ENCODE data around the gene ALG8.

The ALG8 gene

GRCh38 chr11:78158987-78159652 lies 19.7 kb upstream of the ALG8 start:
- DNase-seq: no peak

GRCh38 chr11:78156127-78156844 lies 16.9 kb upstream of the ALG8 start:
- no peak for DNase-seq

- no peak for DNase-seq
These were observed 12.4 kb upstream of the ALG8 start for GRCh38 chr11:78151804-78152203.

GRCh38 chr11:78150754-78151153 lies 11.3 kb upstream of the ALG8 start:
- DNase-seq: no peak

GRCh38 chr11:78150346-78150745 lies 10.9 kb upstream of the ALG8 start:
- no peak for DNase-seq

- no peak for DNase-seq
These were observed 10.2 kb upstream of the ALG8 start for GRCh38 chr11:78149646-78150045.

GRCh38 chr11:78147807-78148206 lies 8.4 kb upstream of the ALG8 start:
- no peak for DNase-seq

GRCh38 chr11:78145511-78146025 lies 6.1 kb upstream of the ALG8 start:
- no peak for DNase-seq

GRCh38 chr11:78140392-78141077 lies 1.1 kb upstream of the ALG8 start:
- DNase-seq: no peak

- no peak for DNase-seq
These were observed 568 bp downstream of the ALG8 start for GRCh38 chr11:78138694-78139421.

- no peak for DNase-seq
These were observed 1.1 kb downstream of the ALG8 start for GRCh38 chr11:78138291-78138690.

- DNase-seq: no peak
These were observed 7.0 kb downstream of the ALG8 start for GRCh38 chr11:78132475-78132874.

- no peak for DNase-seq
These were observed 7.5 kb downstream of the ALG8 start for GRCh38 chr11:78131956-78132355.

GRCh38 chr11:78127403-78127802 lies 12.0 kb downstream of the ALG8 start:
- DNase-seq: no peak

GRCh38 chr11:78112582-78113275 lies 26.7 kb downstream of the ALG8 start:
- DNase-seq: no peak

- DNase-seq: no peak
These were observed 28.1 kb downstream of the ALG8 start for GRCh38 chr11:78111298-78111697.

GRCh38 chr11:78110830-78111229 lies 28.6 kb downstream of the ALG8 start:
- no peak for DNase-seq

GRCh38 chr11:78110351-78110750 lies 29.1 kb downstream of the ALG8 start:
- no peak for DNase-seq

- DNase-seq: no peak
These were observed 30.1 kb downstream of the ALG8 start for GRCh38 chr11:78109081-78110015.

GRCh38 chr11:78100676-78101472 lies 38.6 kb downstream of the ALG8 start:
- no peak for DNase-seq

Measured in right forelimb (tissue), 1 donor.